HUES64 (cell line): ENCODE data around the gene PTH2. TPM values are rescaled to one million over a fixed set of nuclear protein-coding genes. Genes with fewer than 3 reads are reported as not detected.

Experiments
- H3K27ac ChIP-seq: 2 replicates; pipeline ENCODE4 v1.7.0; 2013; ENCODE audit warnings: low read depth, low read length, inconsistent platforms
- H3K27me3 ChIP-seq: 2 replicates; pipeline ENCODE4 v1.6.1; 2013; ENCODE audit warnings: mild to moderate bottlenecking, low read length; ENCODE audit not compliant: insufficient read depth
- H3K36me3 ChIP-seq: 2 replicates; pipeline ENCODE4 v1.6.1; 2013; ENCODE audit warnings: mild to moderate bottlenecking, low read length; ENCODE audit not compliant: insufficient read depth
- H3K4me1 ChIP-seq: 2 replicates; pipeline ENCODE4 v1.6.1; 2013; ENCODE audit warnings: mild to moderate bottlenecking, low read length, moderate library complexity; ENCODE audit not compliant: insufficient read depth
- H3K4me3 ChIP-seq: 2 replicates; pipeline ENCODE4 v1.5.1; 2013; ENCODE audit warnings: mild to moderate bottlenecking, low read length, moderate library complexity
- H3K9ac ChIP-seq: 2 replicates; pipeline ENCODE4 v1.6.1; 2013; ENCODE audit warnings: mild to moderate bottlenecking, low read depth, low read length
- H3K9me3 ChIP-seq: 2 replicates; pipeline ENCODE4 v1.6.1; 2013; ENCODE audit warnings: low read depth, low read length; ENCODE audit not compliant: insufficient read depth
- WGBS: fragments of 150-250, 120-280 bp; methylation state at CpG from one replicate; pipeline ENCODE4 v1.1.7; 2013; ENCODE audit warnings: missing lambda C conversion rate; 5-methylcytosine and 5-hydroxymethylcytosine counted together
- polyA plus RNA-seq, 2 experiments: library from polyadenylated mRNA; stranded (reverse); fragments of 50-300 nt; gene quantifications; one replicate each; pipeline ENCODE4 v1.2.3, GENCODE V29; 2013

The PTH2 gene, protein sequence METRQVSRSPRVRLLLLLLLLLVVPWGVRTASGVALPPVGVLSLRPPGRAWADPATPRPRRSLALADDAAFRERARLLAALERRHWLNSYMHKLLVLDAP
- polyA plus RNA-seq (2013, experiment 1 of 2) = not detected
- not detected for polyA plus RNA-seq (2013, experiment 2 of 2)

DNA sequence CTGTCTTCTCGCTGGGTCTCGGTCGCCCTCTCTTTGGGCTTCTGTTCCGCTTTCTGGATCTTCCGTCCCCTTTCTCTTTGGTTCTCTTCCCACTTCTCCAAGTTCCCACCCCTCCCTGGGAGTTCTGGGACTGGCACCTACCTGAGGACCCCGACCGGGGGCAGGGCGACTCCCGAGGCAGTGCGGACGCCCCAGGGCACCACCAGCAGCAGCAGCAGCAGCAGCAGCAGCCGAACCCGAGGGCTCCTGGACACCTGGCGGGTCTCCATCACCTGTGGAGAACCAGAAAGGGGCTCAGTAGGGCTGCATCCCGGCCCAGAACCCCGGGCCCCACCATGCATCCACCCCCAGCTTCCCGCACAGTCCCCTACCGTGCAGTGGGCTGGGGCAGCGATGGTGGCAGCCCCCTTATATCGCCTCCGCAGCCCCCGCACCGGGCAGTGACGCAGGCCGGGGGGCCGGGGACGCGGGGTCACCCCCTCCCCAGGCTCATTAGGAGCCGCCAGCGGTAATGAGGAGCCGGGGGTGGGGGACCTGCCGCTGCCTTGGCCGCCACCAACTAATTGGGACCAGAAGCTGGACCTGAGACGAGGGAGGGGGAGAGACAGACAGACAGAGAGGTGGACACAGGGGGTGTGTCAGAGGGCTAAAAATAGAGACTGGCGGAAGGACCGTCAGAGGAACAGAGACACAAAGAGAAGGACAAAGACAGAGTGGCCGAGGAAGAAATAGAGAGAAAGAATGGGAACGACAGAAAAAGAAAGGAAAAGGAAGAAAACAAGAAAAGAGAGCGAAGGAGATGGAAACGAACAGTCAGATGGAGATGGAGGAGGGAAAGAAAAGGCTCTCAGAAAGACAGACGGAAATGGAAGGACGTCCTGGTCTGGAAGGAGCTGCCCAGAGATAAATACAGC lies at the start of gene PTH2:
TSS of gene PTH2 (minus strand) at position 371 of the 914 bp plus-strand sequence. CDS start at position 269, 102 bp downstream.
- peaks cover 72% of the 10 kb centered on the region for H3K27me3 ChIP-seq
- no peak within 1 kb of the TSS for H3K27ac ChIP-seq
- no peaks in the 10 kb centered on the region for H3K9me3 ChIP-seq
- H3K9ac ChIP-seq = no peak within 1 kb of the TSS
- peaks cover 24% of the 10 kb centered on the region; the same call in 1 of the 2 replicates for H3K4me1 ChIP-seq
- WGBS = 9% methylated on average over 42 of the region's 42 CpGs
- H3K4me3 ChIP-seq = peak within 1 kb of the TSS; percentile 47
- H3K36me3 ChIP-seq = no peaks in the 10 kb centered on the region

DNA sequence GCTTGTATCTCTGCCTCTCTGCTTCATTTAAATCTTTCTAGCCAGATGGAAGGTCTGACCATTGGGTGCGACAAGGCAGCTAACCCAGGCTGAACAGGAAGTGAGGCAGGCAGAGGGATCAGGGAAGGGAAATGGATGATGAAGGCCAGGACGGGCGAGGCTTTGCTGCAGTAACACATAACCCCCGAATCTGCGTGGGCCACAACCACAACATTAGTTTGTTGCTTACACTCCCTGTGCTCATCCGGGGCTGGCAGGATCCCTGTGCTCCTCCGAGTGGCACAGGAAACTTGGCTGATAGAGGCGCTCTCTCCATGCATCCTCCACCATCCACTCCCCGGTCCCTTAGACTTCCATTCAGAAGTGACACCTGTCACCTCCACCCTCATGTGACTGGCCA lies 49.7 kb upstream of the PTH2 start:
- Histone ChIP-seq H3K4me1 (no peaks in the 10 kb centered on the region), H3K27me3 (peaks cover 5% of the 10 kb centered on the region; the same call in 1 of the 2 replicates), H3K9me3 (no peaks in the 10 kb centered on the region), H3K36me3 (peaks cover 7% of the 10 kb centered on the region; the same call in 1 of the 2 replicates), H3K9ac (no peak overlapping the region), H3K27ac (no peak overlapping the region), H3K4me3 (no peak overlapping the region)
- WGBS = 89% methylated on average over 9 of the region's 9 CpGs

DNA sequence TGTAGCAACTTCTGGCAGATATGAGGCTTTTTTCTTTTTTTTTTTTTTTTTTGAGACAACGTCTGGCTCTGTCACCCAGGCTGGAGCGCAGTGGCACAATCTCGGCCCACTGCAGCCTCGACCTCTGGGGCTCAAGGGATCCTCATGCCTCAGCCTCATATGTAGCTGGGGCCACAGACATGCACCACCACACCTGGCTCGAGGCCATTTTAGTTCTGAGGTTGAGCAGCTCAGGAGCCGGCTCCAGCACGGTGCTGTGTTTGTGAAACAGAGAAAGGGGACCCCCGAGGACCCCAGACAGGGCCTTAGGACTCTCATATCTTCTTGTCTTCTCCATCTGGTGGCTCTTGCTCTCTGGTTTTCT lies 47.4 kb upstream of the PTH2 start:
- H3K27me3 ChIP-seq = peaks cover 5% of the 10 kb centered on the region; the same call in 1 of the 2 replicates
- no peak overlapping the region for H3K4me3 ChIP-seq
- no peaks in the 10 kb centered on the region for H3K9me3 ChIP-seq
- peaks cover 11% of the 10 kb centered on the region for H3K36me3 ChIP-seq
- H3K4me1 ChIP-seq = no peaks in the 10 kb centered on the region
- no peak overlapping the region for H3K27ac ChIP-seq
- no peak overlapping the region for H3K9ac ChIP-seq
- WGBS = 95% methylated on average over 8 of the region's 8 CpGs

DNA sequence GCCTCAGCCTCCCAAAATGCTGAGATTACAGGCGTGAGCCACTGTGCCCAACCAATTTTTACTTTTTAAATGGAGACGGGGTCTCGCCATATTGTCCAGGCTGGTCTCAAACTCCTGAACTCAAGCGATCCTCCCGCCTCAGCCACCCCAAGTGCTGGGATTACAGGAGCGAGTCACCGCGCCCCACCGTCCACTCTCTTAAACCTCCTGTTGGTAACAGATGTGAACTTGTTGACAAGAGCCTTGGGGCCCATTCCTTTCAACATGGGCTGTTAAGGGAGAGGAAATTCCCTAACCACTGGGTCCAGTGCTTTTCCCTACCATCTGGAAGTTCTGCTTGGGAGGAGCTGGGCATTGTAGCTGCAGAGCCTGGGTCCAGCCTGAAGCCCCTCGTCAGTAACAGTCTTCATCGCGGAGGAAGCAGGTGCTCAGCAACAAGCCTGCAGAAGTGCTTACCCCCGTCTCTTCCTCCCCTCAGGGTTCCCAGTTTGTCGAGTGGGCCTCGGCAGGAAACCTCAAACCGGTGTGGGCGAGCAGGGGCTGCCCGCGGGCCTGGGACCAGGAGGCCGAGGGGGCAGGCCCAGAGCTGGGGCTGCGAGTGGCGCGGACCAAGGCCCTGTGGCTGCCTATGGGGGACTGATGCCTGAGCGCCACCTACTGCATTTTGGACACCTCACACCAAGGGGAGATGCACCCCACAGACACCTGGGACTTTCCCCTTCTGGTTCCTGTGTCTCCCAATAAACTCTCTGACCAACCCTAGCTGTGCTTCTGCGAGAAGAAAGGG lies 46.8 kb upstream of the PTH2 start:
- no peaks in the 10 kb centered on the region for H3K9me3 ChIP-seq
- peaks cover 5% of the 10 kb centered on the region; the same call in 1 of the 2 replicates for H3K27me3 ChIP-seq
- no peak overlapping the region for H3K27ac ChIP-seq
- no peak overlapping the region for H3K9ac ChIP-seq
- peaks cover 15% of the 10 kb centered on the region for H3K36me3 ChIP-seq
- H3K4me1 ChIP-seq = no peaks in the 10 kb centered on the region
- 96% methylated on average over 25 of the region's 25 CpGs for WGBS
- no peak overlapping the region for H3K4me3 ChIP-seq

DNA sequence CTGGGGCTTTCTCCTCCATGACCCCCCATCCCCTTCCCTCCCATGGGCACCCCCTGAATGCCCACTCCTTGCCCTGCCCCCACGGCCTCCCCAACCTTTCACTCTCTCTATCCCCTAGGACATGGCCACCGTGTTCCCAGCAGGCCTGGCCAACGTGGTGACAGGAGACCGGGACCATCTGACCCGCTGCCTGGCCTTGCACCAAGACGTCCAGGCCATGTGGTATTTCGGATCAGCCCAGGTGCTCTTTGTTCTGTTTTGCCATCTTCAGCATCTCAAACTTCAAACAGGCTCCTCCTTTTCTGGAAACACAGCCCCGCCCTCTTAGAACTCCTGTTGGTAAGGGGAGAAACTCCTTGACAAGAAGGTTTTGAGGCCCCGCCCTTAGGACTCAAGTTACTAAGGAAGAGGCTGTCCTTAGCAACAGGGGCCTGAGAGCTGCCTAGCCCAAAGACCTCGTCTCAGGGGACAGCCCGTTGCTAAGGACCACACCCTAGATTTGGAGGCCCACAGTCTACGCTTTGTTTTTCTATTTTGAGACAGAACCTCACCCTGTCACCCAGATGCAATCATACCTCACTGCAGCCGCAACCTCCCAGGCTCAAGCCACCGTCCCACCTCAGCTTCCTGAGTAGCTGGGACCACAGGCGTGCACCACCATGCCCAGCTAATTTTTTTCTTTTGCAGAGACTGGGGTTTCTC lies 45.7 kb upstream of the PTH2 start:
- Histone ChIP-seq H3K4me3 (no peak overlapping the region), H3K27ac (no peak overlapping the region), H3K36me3 (peaks cover 18% of the 10 kb centered on the region), H3K9me3 (no peaks in the 10 kb centered on the region), H3K9ac (no peak overlapping the region), H3K4me1 (no peaks in the 10 kb centered on the region), H3K27me3 (no peaks in the 10 kb centered on the region)
- WGBS = 81% methylated on average over 15 of the region's 15 CpGs

DNA sequence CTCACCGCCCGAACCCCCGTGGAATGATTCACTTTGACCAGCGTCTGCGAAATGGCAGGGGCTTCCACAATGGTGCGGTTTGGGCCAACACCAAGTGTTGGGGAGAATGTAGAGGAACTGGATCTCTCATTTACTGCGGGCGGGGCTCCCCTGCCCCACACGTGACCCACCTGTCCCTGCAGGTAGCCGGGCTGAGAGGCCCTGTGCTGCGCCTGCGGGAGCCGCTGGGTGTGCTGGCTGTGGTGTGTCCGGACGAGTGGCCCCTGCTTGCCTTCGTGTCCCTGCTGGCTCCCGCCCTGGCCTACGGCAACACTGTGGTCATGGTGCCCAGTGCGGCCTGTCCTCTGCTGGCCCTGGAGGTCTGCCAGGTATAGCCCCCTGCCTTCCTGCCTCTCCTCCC lies 45.0 kb upstream of the PTH2 start:
- no peaks in the 10 kb centered on the region for H3K9me3 ChIP-seq
- no peak overlapping the region for H3K27ac ChIP-seq
- H3K4me1 ChIP-seq = no peaks in the 10 kb centered on the region
- no peaks in the 10 kb centered on the region for H3K27me3 ChIP-seq
- no peak overlapping the region for H3K9ac ChIP-seq
- WGBS = 91% methylated on average over 19 of the region's 19 CpGs
- H3K36me3 ChIP-seq = peaks cover 20% of the 10 kb centered on the region
- no peak overlapping the region for H3K4me3 ChIP-seq

DNA sequence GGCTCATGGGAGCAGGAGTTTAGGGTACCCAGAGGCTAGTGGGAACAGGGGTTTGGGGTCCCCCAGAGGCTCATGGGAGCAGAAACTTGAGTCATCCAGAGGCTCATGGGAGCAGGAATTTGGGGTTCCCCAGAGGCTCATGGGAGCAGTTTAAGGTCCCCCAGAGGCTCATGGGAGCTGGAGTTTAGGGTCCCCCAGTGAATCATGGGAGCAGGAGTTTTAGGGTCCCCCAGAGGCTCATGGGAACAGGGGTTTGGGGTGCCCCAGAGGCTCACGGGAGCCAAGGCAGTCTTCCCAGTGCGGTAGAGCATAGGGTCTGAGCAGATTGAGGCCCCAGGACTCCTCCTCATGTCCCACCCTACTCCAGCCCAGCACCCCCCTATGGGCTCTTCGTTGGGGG lies 42.1 kb upstream of the PTH2 start:
- Histone ChIP-seq H3K36me3 (peaks cover 21% of the 10 kb centered on the region), H3K4me1 (no peaks in the 10 kb centered on the region)
- 96% methylated on average over 3 of the region's 3 CpGs for WGBS

DNA sequence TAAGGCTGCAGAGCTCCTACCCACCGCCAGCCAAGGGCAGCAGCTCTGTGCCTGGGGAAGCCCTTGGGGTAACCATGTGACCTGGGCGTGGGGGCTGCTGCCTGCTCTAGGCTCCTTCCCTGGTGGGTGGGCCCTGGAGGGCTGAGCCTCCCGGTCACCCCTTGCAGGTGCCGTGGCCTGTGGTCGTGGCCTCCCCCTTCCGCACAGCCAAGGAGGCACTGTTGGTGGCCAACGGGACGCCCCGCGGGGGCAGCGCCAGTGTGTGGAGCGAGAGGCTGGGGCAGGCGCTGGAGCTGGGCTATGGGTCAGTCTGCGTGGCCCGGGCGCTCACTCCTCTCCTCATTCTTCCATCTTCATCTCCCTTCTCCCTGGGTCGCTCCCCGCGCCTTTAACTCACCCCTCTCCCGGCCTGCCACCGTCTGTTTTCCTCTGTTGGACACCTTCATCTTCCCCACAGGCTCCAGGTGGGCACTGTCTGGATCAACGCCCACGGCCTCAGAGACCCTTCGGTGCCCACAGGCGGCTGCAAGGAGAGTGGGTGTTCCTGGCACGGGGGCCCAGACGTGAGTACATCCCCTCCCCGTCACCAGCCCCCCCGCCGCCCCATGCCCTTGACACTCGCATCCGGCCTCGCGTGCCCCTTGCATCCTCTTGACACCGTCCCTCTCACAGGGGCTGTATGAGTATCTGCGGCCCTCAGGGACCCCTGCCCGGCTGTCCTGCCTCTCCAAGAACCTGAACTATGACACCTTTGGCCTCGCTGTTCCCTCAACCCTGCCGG lies 40.9 kb upstream of the PTH2 start:
- Histone ChIP-seq H3K36me3 (peaks cover 24% of the 10 kb centered on the region), H3K27me3 (no peaks in the 10 kb centered on the region), H3K9me3 (no peaks in the 10 kb centered on the region), H3K4me1 (no peaks in the 10 kb centered on the region), H3K4me3 (no peak overlapping the region), H3K9ac (no peak overlapping the region), H3K27ac (no peak overlapping the region)
- 94% methylated on average over 39 of the region's 39 CpGs for WGBS

More for the DNA sequence above, 42.1 kb upstream of the PTH2 start:
- Histone ChIP-seq H3K4me3 (no peak overlapping the region), H3K9ac (no peak overlapping the region), H3K9me3 (no peaks in the 10 kb centered on the region), H3K27me3 (no peaks in the 10 kb centered on the region), H3K27ac (no peak overlapping the region)

DNA sequence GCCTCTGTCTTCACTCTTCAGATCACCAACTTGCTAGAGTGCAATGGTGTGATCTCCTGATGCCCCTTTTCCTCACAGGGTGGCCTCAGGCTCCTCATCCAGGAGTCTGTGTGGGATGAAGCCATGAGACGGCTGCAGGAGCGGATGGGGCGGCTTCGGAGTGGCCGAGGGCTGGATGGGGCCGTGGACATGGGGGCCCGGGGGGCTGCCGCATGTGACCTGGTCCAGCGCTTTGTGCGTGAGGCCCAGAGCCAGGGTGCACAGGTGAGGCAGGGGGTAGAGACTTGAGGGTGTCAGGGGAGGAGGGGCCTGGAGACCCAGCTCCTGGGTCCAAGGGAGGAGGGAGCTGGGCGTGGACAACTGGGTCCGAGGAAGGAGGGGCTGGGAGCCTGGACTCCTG lies 39.3 kb upstream of the PTH2 start:
- peaks cover 26% of the 10 kb centered on the region for H3K36me3 ChIP-seq
- WGBS = 88% methylated on average over 12 of the region's 12 CpGs
- no peaks in the 10 kb centered on the region for H3K27me3 ChIP-seq
- no peak overlapping the region for H3K4me3 ChIP-seq
- no peaks in the 10 kb centered on the region for H3K4me1 ChIP-seq
- no peaks in the 10 kb centered on the region for H3K9me3 ChIP-seq
- no peak overlapping the region for H3K27ac ChIP-seq
- no peak overlapping the region for H3K9ac ChIP-seq

DNA sequence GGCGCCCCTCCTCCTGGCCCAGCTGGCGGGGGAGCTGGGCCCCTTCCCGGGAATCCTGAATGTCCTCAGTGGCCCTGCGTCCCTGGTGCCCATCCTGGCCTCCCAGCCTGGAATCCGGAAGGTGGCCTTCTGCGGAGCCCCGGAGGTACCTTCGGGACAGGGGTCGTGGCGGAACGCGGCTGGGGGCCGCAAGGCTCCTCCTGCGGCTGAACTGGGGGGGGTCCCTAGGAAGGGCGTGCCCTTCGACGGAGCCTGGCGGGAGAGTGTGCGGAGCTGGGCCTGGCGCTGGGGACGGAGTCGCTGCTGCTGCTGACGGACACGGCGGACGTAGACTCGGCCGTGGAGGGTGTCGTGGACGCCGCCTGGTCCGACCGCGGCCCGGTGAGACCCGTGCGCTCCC lies 38.4 kb upstream of the PTH2 start:
- Histone ChIP-seq H3K4me1 (no peaks in the 10 kb centered on the region), H3K36me3 (peaks cover 22% of the 10 kb centered on the region), H3K9me3 (no peaks in the 10 kb centered on the region), H3K27ac (no peak overlapping the region), H3K9ac (no peak overlapping the region), H3K27me3 (no peaks in the 10 kb centered on the region), H3K4me3 (no peak overlapping the region)
- WGBS = 96% methylated on average over 37 of the region's 37 CpGs
